Stimulated activated CD8-positive, alpha-beta memory T cell treated with anti-CD3 and anti-CD28 coated beads, Interleukin-12 subunit alpha, Interleukin-12 subunit beta, amount 100 ng/mL, for 24 hours (primary cell): ENCODE measurements around the gene MAIP1.

ENCODE experiments used
- DNase-seq: peaks from one replicate; pipeline ENCODE4 v3.0.0-alpha.2; 2020; ENCODE audit errors: extremely low read depth

The MAIP1 gene

GRCh38 chr2:199989822-199990221 is 34.4 kb downstream of the MAIP1 start:
- DNase-seq, result no peak

GRCh38 chr2:199991691-199992090 is 36.3 kb downstream of the MAIP1 start:
- no peak for DNase-seq

DNA sequence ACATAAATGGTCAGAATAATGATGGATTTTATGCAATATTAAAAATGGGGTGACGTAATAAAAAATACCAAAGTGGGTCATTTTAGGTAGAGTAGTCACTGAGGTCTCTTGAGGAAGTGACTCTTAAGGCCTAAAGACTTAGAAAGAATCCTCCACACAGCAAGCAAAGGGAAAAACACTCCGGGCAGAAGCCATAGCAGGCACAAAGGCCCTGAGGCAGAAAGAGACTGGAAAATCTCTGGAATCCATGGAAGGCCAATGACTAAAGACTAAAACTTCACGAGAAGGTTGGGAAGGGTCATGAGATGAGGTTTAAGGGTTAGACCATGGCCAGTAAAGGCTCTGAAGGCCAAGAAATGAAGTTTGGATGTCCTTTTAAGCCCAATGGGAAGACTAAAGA is 36.9 kb downstream of the MAIP1 start:
- DNase-seq, result no peak

GRCh38 chr2:199994371-199994770 is 39.0 kb downstream of the MAIP1 start:
- no peak for DNase-seq

- DNase-seq, result no peak
Measured at GRCh38 chr2:199994896-199995295, 39.5 kb downstream of the MAIP1 start.

- DNase-seq, result no peak
Measured at GRCh38 chr2:199997296-199997695, 41.9 kb downstream of the MAIP1 start.

- no peak for DNase-seq
Measured at GRCh38 chr2:199999166-199999565, 43.8 kb downstream of the MAIP1 start.

- DNase-seq, result no peak
Measured at GRCh38 chr2:200000444-200001163, 45.2 kb downstream of the MAIP1 start.

GRCh38 chr2:200003444-200003843 is 48.1 kb downstream of the MAIP1 start:
- DNase-seq, result no peak

DNA sequence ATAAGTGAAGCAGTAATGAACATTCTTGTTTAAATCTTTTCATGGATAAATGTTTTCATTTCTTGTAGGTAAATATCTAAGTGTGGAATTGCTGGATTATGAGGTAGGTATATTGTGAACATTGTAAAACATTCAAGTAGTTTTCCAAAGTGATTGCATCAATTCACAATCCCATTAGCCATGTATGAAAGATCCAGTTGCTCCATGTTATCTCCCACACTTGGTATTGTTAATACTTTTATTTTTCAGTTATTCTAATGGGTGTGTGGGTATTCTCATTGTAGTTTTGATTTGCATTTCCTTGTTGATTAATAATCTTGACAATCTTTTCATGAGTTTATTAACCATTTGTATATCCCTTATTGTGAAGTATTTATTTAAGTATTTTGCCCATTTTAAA is 50.3 kb downstream of the MAIP1 start:
- DNase-seq, result no peak

GRCh38 chr2:200007306-200007705 is 51.9 kb downstream of the MAIP1 start:
- DNase-seq, result no peak

DNA sequence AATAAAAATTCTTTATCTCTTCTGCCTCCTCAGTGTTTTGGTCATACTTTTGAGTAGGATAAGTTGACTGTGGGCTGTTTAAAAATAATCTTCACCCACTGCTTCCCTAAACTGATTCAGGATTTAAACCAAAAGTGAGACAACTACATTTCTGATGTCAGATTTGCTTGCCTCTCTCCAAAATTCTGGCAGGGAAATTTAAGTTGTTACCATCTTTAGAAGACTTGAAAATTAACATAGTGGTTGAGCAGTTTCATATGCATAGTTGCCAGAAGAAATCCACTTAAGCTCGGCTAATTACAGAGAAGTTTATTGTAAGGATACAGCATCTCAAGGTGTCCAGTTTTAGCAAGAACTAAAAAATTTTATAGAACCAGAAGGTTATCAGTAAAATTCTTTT is 57.0 kb downstream of the MAIP1 start:
- no peak for DNase-seq
